ENCODE data around the gene CCR2. TPM values are rescaled to one million over a fixed set of nuclear protein-coding genes. Genes with fewer than 3 reads are reported as not detected.
"Not testable (repeated sequence)": the region's sequence is repeated elsewhere in the genome, so short reads cannot be mapped to it uniquely, and the experiment has no call there.

Gene CCR2
- total RNA-seq, 2 donors from 2014 or later = 0.46 TPM; not detected in 1

GRCh38 chr3:46402902-46403301 is 49.0 kb downstream of the CCR2 start:
- ATAC-seq (replicated peaks in 1 of 2); H3K9me3 Mint-ChIP-seq; H3K27me3 Mint-ChIP-seq (ENCODE audit: low read depth); H3K27ac Mint-ChIP-seq; H3K4me3 Mint-ChIP-seq; DNase-seq; H3K36me3 Mint-ChIP-seq (ENCODE audit: insufficient read depth in 2 of 2): not testable (repeated sequence)
- peaks cover 18% of the 10 kb centered on the region for H3K4me1 Mint-ChIP-seq (ENCODE audit: low read depth)

DNA sequence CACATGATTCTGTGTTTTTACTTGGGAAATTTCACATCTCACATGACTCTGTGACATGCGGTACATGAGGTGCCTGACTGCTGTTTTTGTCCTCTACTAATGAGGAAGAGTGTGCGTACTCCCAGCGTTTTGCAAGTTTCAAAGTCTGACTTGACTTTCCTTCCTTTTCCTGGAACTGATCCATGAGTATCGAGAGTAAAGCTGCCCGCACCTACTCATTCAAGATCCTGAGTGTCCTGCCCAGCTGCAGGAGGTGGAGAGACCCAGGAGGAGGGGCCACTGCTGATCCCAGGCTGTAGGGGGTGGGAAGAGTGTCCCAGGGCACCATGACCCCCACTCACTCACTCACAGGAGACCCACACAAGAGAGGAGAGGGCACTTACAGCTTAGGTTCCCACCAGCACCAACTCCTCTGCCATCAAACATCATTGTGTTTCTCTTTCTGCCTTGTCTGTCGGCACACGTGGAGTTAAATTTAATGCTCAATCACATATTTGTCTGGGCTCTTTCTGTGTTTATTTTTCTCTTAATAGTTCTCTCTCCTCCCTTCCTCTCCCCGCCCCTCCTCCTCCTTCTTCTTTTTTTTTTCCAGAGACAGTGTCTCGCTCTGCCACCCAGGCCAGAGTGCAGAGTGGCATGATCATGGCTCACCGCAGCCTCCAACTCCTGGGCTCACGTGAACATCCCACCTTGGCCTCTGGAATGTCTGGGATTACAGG is 51.5 kb downstream of the CCR2 start:
- no peak for DNase-seq
- no peaks in the 10 kb centered on the region for H3K36me3 Mint-ChIP-seq (ENCODE audit: insufficient read depth in 2 of 2)
- no peak overlapping the region for H3K27ac Mint-ChIP-seq
- peaks cover 41% of the 10 kb centered on the region for H3K4me1 Mint-ChIP-seq (ENCODE audit: low read depth)
- H3K9me3 Mint-ChIP-seq = no peaks in the 10 kb centered on the region
- peaks cover under 1% of the 10 kb centered on the region for H3K27me3 Mint-ChIP-seq (ENCODE audit: low read depth)
- no peak overlapping the region for H3K4me3 Mint-ChIP-seq
- ATAC-seq (replicated peaks in 1 of 2) = no peak

GRCh38 chr3:46406443-46406787 is 52.5 kb downstream of the CCR2 start:
- no peaks in the 10 kb centered on the region for H3K36me3 Mint-ChIP-seq (ENCODE audit: insufficient read depth in 2 of 2)
- H3K4me3 Mint-ChIP-seq = peak overlapping the region; percentile 83 to 88
- H3K9me3 Mint-ChIP-seq = no peaks in the 10 kb centered on the region
- H3K27ac Mint-ChIP-seq = peak overlapping the region; percentile 90
- DNase-seq = no peak
- H3K4me1 Mint-ChIP-seq (ENCODE audit: low read depth) = peaks cover 41% of the 10 kb centered on the region
- ATAC-seq (replicated peaks in 1 of 2) = no peak
- peaks cover 8% of the 10 kb centered on the region for H3K27me3 Mint-ChIP-seq (ENCODE audit: low read depth)

DNA sequence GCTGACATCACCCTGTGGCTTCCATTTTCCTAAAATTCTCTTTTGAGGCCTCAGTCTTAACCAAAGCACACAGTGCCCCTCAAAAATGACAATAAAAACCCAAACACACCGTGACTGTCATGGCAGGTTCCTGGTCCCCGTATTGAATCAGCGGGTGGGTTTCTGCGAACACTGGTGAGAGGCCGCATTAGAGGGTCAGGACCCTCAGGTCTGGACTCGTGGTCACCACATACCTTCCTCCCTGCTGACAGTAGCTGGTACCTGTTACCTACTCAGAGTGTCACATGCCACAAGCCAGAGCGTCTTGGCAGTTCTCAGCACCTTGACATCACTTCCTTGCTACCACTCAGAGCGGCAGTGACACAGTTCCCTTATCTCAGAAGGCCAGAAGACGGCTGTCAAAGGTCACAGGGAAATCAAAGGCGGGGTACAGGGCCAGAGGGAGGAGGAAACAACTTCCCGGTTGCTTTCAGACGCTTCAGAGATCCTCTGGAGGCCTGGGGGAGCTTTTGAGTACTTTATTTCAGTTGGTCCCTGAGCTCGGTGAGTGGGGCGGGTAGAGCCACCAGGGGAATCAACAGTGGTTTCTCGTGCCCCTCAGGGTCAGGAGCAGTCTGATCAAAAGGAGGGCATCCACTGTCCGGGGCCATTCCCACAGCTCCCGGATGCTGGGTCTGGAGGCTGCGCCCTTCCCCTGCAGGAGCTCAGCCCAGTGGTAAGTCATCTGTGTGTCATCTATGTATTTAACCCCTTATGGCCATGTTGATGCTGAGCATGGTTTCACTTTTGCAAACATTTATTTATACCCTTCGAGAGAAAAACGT is 53.1 kb downstream of the CCR2 start, which contains the start of the genes CCR5AS and CCRL2:
Gene CCR5AS (minus strand): TSS at position 279 of the 824 bp plus-strand sequence.
Gene CCRL2 (plus strand): TSS at position 472 of the 824 bp plus-strand sequence. CDS start 821 bp downstream, outside the sequence.
- Mint-ChIP-seq H3K27ac (peak within 1 kb of the TSS; percentile 90), H3K4me3 (peak within 1 kb of the TSS; percentile 83 to 88), H3K4me1 (ENCODE audit: low read depth) (peaks cover 41% of the 10 kb centered on the region), H3K9me3 (no peaks in the 10 kb centered on the region), H3K36me3 (ENCODE audit: insufficient read depth in 2 of 2) (no peaks in the 10 kb centered on the region), H3K27me3 (ENCODE audit: low read depth) (peaks cover 8% of the 10 kb centered on the region)
- ATAC-seq (replicated peaks in 1 of 2) (peak; percentile 91 to 94), DNase-seq (peak; percentile 36 to 47)

GRCh38 chr3:46407970-46408369 is 54.1 kb downstream of the CCR2 start:
- Mint-ChIP-seq H3K4me1 (ENCODE audit: low read depth) (peaks cover 41% of the 10 kb centered on the region), H3K9me3 (no peaks in the 10 kb centered on the region), H3K27me3 (ENCODE audit: low read depth) (peaks cover 8% of the 10 kb centered on the region), H3K36me3 (ENCODE audit: insufficient read depth in 2 of 2) (no peaks in the 10 kb centered on the region), H3K27ac (no peak overlapping the region), H3K4me3 (peak overlapping the region; percentile 83 to 88)
- DNase-seq (no peak), ATAC-seq (replicated peaks in 1 of 2) (no peak)

- no peaks in the 10 kb centered on the region for H3K9me3 Mint-ChIP-seq
- peak overlapping the region; percentile 15 to 31 for H3K4me3 Mint-ChIP-seq
- DNase-seq (no peak), ATAC-seq (replicated peaks in 1 of 2) (no peak)
- H3K36me3 Mint-ChIP-seq (ENCODE audit: insufficient read depth in 2 of 2) = no peaks in the 10 kb centered on the region
- H3K27ac Mint-ChIP-seq = no peak overlapping the region
- H3K4me1 Mint-ChIP-seq (ENCODE audit: low read depth) = peaks cover 41% of the 10 kb centered on the region
- H3K27me3 Mint-ChIP-seq (ENCODE audit: low read depth) = peaks cover 8% of the 10 kb centered on the region
Observed at GRCh38 chr3:46408853-46409252, 54.9 kb downstream of the CCR2 start.

GRCh38 chr3:46409739-46410489 is 56.0 kb downstream of the CCR2 start:
- no peaks in the 10 kb centered on the region for H3K36me3 Mint-ChIP-seq (ENCODE audit: insufficient read depth in 2 of 2)
- peaks cover 8% of the 10 kb centered on the region for H3K27me3 Mint-ChIP-seq (ENCODE audit: low read depth)
- DNase-seq = no peak
- ATAC-seq (replicated peaks in 1 of 2) = no peak
- H3K9me3 Mint-ChIP-seq = no peaks in the 10 kb centered on the region
- H3K4me1 Mint-ChIP-seq (ENCODE audit: low read depth) = peaks cover 41% of the 10 kb centered on the region
- peak overlapping the region in 1 of 2 donors; percentile 36 for H3K4me3 Mint-ChIP-seq
- no peak overlapping the region for H3K27ac Mint-ChIP-seq

Other genes with a start within 250 kb of the CCR2 start
- under 1 TPM; 0.17 to 0.51 TPM for gene CCR1, start 145.8 kb upstream of the CCR2 start, total RNA-seq
- gene CCR3, start 111.7 kb upstream of the CCR2 start, total RNA-seq = not detected
- gene CCR5, start 16.8 kb downstream of the CCR2 start, total RNA-seq = 1 to 10 TPM in 1 of 2 donors, under 1 TPM in 1; 0.29 to 1.4 TPM
- gene CCRL2, start 53.1 kb downstream of the CCR2 start, total RNA-seq = 1 to 10 TPM; 2.5 to 3.2 TPM
- gene LTF, start 110.8 kb downstream of the CCR2 start, total RNA-seq = not detected
- not detected for gene RTP3, start 143.9 kb downstream of the CCR2 start, total RNA-seq
- under 1 TPM in 1 of 2 donors, not detected in 1; 0.19 TPM for gene LRRC2, start 212.2 kb downstream of the CCR2 start, total RNA-seq

Data from activated T-cell treated with anti-CD3 and anti-CD28 coated beads, Interleukin-2, amount 50 U/mL, for 72 hours (primary cell).